Body of pancreas (tissue), 4 donors: Measurements from ENCODE around the gene BBOX1.

Experiments
- CTCF ChIP-seq, 7 experiments: fragments of 450-650 bp in 4 of 7; fragments of 200-600 bp in 3 of 7; sonication (generic) in 3 of 7; IDR thresholded peaks; one replicate each; pipeline ENCODE4 v1.5.1; 2016 to 2019; ENCODE audit warnings: antibody characterized with exemption in 7 of 7
- POLR2A ChIP-seq, 3 donors: fragments of 450-650 bp; IDR thresholded peaks; one replicate each; pipeline ENCODE4 v1.6.1; 2016; ENCODE audit warnings: antibody characterized with exemption in 3 of 3, mild to moderate bottlenecking in 2 of 3

DNA sequence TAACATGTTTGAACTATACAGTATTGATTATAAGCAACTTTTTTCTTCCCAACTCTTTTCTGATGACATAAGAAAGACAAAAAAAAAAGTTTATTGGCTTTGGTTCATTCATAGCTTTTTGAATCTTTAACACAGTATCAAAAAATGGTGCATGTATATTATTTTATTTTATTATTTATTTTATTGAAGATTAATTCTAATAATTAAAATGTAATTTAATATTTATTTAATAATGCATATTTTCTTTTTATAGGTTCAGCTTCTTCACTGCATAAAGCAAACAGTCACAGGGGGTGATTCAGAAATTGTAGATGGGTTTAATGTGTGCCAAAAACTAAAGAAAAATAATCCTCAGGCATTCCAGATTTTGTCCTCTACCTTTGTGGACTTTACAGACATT is 78.8 kb downstream of the BBOX1 start:
- TF ChIP-seq CTCF (IDR thresholded peaks at IDR 0.05): no peak
- no peak for TF ChIP-seq POLR2A (IDR thresholded peaks at IDR 0.05)
